SH-SY5Y (cell line): ENCODE data around the gene NUDT21.

ENCODE experiments used
- GATA2 ChIP-seq: IDR thresholded peaks from 2 replicates; pipeline ENCODE4 v1.6.1; 2011; ENCODE audit warnings: mild to moderate bottlenecking, low read depth, low read length
- GATA3 ChIP-seq: IDR thresholded peaks from 2 replicates; pipeline ENCODE4 v1.6.1; 2011; ENCODE audit warnings: low read depth, mild to moderate bottlenecking, low read length, moderate library complexity

Gene NUDT21

GRCh38 chr16:56450986-56451752 is at the start of gene NUDT21, which contains the start of gene OGFOD1:
TSS of gene NUDT21 (minus strand) at chr16:56451332. CDS start at chr16:56451202, 130 bp downstream.
TSS of gene OGFOD1 (plus strand) at chr16:56451554. CDS start at chr16:56451613, 59 bp downstream.
- peak; percentile 5; the same call in 1 of the 2 replicates for TF ChIP-seq GATA2
- TF ChIP-seq GATA3, result no peak

DNA sequence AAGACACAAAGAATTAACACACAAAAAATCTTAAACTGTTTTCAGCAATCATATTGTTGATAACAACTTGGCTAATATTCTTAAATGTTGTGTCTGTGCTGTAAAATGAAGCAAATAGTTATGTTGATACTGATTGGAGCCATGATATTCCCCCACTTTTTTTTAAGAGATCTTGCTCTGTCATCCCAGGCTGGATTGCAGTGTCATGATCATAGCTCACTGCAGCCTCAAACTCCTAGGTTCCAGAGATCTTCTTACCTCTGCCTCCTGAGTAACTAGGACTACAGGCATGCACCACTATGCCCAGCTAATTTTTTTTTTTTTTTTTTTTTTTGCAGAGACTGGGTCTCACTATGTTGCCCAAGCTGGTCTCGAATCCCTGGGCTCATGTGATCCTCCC is 42.7 kb upstream of the NUDT21 start:
- no peak for TF ChIP-seq GATA2
- no peak for TF ChIP-seq GATA3

DNA sequence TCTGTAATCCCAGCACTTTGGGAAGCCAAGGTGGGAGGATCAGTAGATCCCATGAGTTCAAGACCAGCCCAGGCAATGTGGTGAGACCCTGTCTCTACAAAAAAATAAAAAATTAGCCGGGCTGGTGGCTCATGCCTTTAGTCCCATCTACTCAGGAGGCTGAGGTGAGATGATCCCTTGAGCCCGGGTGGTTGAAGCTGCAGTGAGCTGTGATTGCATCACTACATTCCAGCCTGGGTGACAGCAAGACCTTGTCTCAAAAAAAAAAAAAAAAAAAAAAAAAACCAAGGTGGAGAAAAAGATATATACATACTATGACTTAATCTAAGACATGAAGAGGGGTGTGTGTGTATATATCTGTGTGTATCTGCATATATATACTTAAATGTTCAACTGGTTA is 42.0 kb upstream of the NUDT21 start:
- TF ChIP-seq GATA3 (no peak), GATA2 (no peak)

- TF ChIP-seq GATA2, result no peak
- TF ChIP-seq GATA3, result no peak
Observed at GRCh38 chr16:56491657-56492261, 40.6 kb upstream of the NUDT21 start.

DNA sequence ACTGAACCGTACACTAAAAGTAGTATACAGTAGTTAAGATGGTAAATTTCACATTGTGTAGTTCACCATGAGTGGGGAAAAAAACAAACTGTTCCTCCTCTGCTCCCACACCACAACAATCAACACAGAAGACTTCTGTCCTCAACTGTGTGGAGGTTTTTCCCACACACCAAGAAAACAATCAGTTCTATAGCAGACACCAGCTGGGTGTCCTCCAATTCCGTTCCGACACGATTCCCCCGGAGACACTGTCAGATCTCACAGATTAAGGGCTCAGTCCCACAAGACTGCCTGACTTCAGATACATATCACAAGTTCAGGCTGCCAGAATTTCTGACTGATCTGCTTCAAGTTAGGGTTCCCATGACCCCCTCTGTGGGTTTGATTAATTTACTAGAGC is 36.9 kb upstream of the NUDT21 start:
- no peak for TF ChIP-seq GATA2
- TF ChIP-seq GATA3, result no peak

GRCh38 chr16:56483394-56483793 is 32.3 kb upstream of the NUDT21 start:
- TF ChIP-seq GATA3 (no peak), GATA2 (no peak)

DNA sequence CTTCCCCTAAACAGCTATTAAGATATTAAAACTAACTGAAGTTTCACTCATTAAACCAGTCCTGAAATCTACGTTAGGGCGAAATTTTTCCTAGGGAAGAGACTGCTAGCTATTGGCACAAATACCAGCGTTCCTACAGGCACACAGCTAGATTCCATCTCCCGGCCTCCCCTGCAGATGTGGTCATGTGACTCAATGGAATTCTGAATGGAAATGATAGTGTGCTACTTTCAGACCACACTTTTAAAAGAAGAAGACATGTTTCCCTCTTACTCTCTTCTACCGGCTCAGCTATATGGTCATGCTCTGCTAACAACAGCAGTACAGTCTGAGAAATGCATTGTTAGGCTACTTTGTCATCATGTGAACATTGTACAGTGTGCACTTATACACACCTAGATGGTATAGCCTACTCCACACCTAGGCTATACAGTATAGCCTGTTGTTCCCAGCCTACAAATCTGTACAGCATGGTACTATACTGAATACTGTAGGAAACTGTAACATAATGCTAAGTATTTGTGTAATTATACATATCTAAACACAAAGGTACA is 31.6 kb upstream of the NUDT21 start:
- TF ChIP-seq GATA2, result no peak

DNA sequence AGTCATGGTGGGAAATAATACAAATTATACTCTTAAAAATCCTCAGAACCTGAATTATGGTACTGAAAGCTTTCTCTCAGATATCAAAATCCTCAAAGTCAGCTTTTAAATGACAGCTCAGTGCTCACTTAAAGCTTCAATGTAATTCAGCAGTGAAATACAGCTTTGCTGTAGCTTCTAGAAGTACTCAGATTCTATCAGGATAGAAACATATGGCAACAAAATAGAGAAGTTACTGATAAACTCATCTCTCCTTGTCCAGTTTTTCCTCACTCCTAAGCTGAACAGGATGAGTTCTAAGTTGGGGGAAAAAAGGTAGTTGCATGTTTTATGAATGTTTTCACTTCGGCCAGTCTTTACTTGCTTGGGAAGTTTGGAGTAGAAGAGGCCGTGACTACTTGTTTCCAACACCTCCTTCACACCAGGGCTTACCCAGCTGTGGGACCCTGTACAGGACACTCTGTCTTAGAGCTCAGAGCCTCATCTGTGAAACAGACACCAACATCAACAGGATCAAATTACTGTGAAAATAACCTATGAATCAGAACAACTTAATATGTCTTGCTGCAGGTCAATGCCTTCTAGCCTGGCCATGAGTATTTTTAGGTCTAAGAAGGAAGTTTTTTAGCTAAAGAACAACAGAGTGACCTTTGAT is 30.5 kb upstream of the NUDT21 start:
- no peak for TF ChIP-seq GATA3
- no peak for TF ChIP-seq GATA2

GRCh38 chr16:56480776-56481467 is 29.8 kb upstream of the NUDT21 start:
- TF ChIP-seq GATA2 (no peak), GATA3 (no peak)

DNA sequence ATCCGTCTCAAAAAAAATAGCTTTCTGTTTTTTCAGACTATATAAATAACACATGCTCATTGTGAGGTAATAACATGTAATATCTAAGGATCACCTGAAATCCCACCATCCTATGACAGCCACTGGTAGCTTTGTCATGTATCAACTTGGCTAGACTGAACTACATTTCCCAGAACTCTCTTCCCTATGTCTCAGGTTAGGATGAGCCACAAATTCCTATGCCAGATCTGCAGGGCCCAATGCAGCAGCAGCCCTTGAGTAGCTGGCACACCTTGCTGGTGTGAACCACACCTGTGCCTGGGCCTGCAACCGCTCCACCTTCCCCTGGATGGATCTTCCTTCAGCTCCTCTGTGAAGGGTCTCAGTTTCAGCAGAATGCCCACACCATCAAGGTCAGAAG is 28.3 kb upstream of the NUDT21 start:
- TF ChIP-seq GATA3 (no peak), GATA2 (no peak)

- no peak for TF ChIP-seq GATA2
- no peak for TF ChIP-seq GATA3
Observed at GRCh38 chr16:56478281-56479049, 27.3 kb upstream of the NUDT21 start.

DNA sequence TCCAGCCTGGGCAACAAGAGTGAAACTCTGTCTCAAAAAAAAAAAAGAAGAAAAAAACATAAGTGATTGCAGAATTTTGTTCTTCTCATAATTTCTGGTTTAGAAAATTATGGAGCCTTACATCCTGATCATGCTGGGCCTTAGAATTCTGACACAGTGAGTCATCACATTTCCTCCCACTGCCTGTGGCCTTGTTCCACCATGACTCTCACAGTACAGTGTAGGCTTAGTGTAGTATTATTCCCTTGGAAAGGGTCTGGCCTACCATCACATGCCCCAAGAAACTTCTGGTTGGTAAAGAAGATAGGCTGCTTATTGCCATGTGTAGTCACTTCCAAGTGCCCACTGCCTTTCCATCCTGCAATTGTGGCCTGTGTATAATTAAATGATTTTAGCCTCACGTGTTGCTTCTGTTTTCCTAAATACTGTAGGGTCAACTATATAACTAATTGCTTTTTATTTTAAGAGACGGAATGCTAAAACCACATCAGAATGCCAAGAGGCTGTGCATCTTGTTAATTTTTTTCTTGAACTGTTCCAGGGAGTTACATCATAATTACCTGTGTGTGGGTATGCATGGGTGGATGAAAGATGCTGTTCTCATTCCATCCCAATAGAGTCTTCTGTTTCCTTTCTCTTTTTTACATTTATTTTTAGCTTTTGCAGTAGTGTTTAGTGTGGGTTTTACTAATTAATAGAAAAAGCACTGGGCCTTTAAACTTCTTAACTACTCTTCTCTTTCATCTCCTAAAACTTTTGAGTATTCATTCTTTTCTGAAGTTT is 26.2 kb upstream of the NUDT21 start:
- TF ChIP-seq GATA2 (no peak), GATA3 (no peak)
